A673 (cell line): ENCODE measurements around the gene DYNC1LI1. TPM values are rescaled to one million over a fixed set of nuclear protein-coding genes. Genes with fewer than 3 reads are reported as not detected.

Experiments
- BruUV-seq: library from RNA; stranded (reverse); fragments of 400-500 nt; replicated peaks from 2 replicates; lab custom pipeline; 2021; lab: Mats Ljungman, UMichigan
- CTCF ChIA-PET: fragments of 300-600 bp; sonication (Branson Sonifier 250); formaldehyde crosslinking; loops from one replicate; lab custom pipeline; 2022; ENCODE audit warnings: antibody characterized with exemption; lab: Charles Lee
- POLR2A ChIA-PET: fragments of 300-600 bp; sonication (Branson Sonifier 250); formaldehyde crosslinking; loops from one replicate; lab custom pipeline; 2022; ENCODE audit warnings: antibody characterized with exemption; ENCODE audit not compliant: low non-redundant PET; lab: Charles Lee
- DNase-seq: peaks from one replicate; pipeline ENCODE4 v3.0.0-alpha.2; 2015; ENCODE audit warnings: low spot score
- H3K27ac ChIP-seq: fragments of 200-600 bp; sonication (generic); 2 replicates; pipeline ENCODE4 v1.5.1; 2016; ENCODE audit warnings: mixed run types, low read depth, mild to moderate bottlenecking, mixed read lengths, antibody characterized with exemption, low read length; ENCODE audit not compliant: poor library complexity, severe bottlenecking
- H3K27me3 ChIP-seq: fragments of 200-600 bp; sonication (generic); replicated peaks from 2 replicates; pipeline ENCODE4 v1.6.1; 2017; ENCODE audit warnings: mixed run types, low read depth, mild to moderate bottlenecking, mixed read lengths, antibody characterized with exemption, low read length; ENCODE audit not compliant: insufficient read depth, poor library complexity
- H3K36me3 ChIP-seq: fragments of 200-600 bp; sonication (generic); 2 replicates; pipeline ENCODE4 v1.6.1; 2016; ENCODE audit warnings: mixed run types, mild to moderate bottlenecking, mixed read lengths, antibody characterized with exemption, low read length; ENCODE audit not compliant: insufficient read depth, poor library complexity, severe bottlenecking
- H3K4me1 ChIP-seq: fragments of 200-600 bp; sonication (generic); 2 replicates; pipeline ENCODE4 v1.6.1; 2017; ENCODE audit warnings: mixed run types, mild to moderate bottlenecking, mixed read lengths, antibody characterized with exemption, low read length; ENCODE audit not compliant: insufficient read depth, poor library complexity, severe bottlenecking
- H3K4me3 ChIP-seq: fragments of 200-600 bp; sonication (generic); 2 replicates; pipeline ENCODE4 v1.5.1; 2016; ENCODE audit warnings: low read depth, mixed run types, mild to moderate bottlenecking, mixed read lengths, low read length; ENCODE audit not compliant: poor library complexity, severe bottlenecking
- H3K9me3 ChIP-seq: fragments of 200-600 bp; sonication (generic); 2 replicates; pipeline ENCODE4 v1.6.1; 2016; ENCODE audit warnings: mixed run types, low read depth, mild to moderate bottlenecking, mixed read lengths, antibody characterized with exemption, low read length; ENCODE audit not compliant: poor library complexity, severe bottlenecking
- CTCF ChIP-seq: fragments of 300-800, 200-600 bp; sonication (generic); conservative IDR thresholded peaks from 2 replicates; pipeline ENCODE4 v1.5.1; 2017; ENCODE audit warnings: low read depth, mild to moderate bottlenecking, antibody characterized with exemption, low read length, moderate library complexity, mixed read lengths
- EZH2 ChIP-seq: fragments of 200-600 bp; sonication (generic); IDR thresholded peaks from 2 replicates; pipeline ENCODE4 v1.6.1; 2017; ENCODE audit warnings: borderline replicate concordance, low read depth, mild to moderate bottlenecking, mixed read lengths, antibody characterized with exemption, low read length; ENCODE audit not compliant: poor library complexity, severe bottlenecking
- intact Hi-C: fragments of 100-400 bp; cut with micrococcal nuclease; formaldehyde crosslinking; loops from one replicate; pipeline ENCODE4 v1.10.0; 2022; ENCODE audit not compliant: unreplicated experiment
- total RNA-seq: library from RNA; stranded (reverse); gene quantifications from 2 replicates; pipeline ENCODE4 v1.2.3, GENCODE V29; 2021

The DYNC1LI1 gene
- total RNA-seq, 1 experiment from 2014 or later, result 73.1 TPM

GRCh38 chr3:32510075-32510724, 60.5 kb downstream of the DYNC1LI1 start:
- ChIA-PET CTCF (interaction anchor here (0.9 kb wide), 2 partner anchors 11 to 29 kb away, joined by 5 to 6 read pairs; no protein-coding TSS in a partner anchor), POLR2A (no interaction called here)
- no peak overlapping the region for H3K27ac ChIP-seq
- no peaks in the 10 kb centered on the region for H3K27me3 ChIP-seq
- H3K9me3 ChIP-seq, result no peaks in the 10 kb centered on the region
- intact Hi-C loops, result loop anchor here (1.0 to 5.0 kb wide), 2 partner anchors 154 to 422 kb away; no protein-coding TSS in a partner anchor
- TF ChIP-seq CTCF (peak; percentile 75), EZH2 (no peak)
- no peaks in the 10 kb centered on the region for H3K4me1 ChIP-seq
- no peak overlapping the region for H3K4me3 ChIP-seq
- peak; percentile 71 for DNase-seq
- no peaks in the 10 kb centered on the region for H3K36me3 ChIP-seq
- no TSS peak for BruUV-seq

- TF ChIP-seq CTCF (no peak), EZH2 (no peak)
- CTCF ChIA-PET, result no interaction called here
- Histone ChIP-seq H3K27ac (no peak overlapping the region), H3K36me3 (no peaks in the 10 kb centered on the region), H3K27me3 (no peaks in the 10 kb centered on the region), H3K4me1 (no peaks in the 10 kb centered on the region), H3K4me3 (no peak overlapping the region), H3K9me3 (no peaks in the 10 kb centered on the region)
- no peak for DNase-seq
- intact Hi-C loops, result no loop called here
- no TSS peak for BruUV-seq
- POLR2A ChIA-PET, result no interaction called here
These were observed 61.9 kb downstream of the DYNC1LI1 start for GRCh38 chr3:32508711-32509110.

GRCh38 chr3:32506466-32506865, 64.2 kb downstream of the DYNC1LI1 start:
- no peak overlapping the region for H3K27ac ChIP-seq
- CTCF ChIA-PET, result no interaction called here
- no peak for TF ChIP-seq CTCF
- no peak for TF ChIP-seq EZH2
- BruUV-seq, result no TSS peak
- no peaks in the 10 kb centered on the region for H3K27me3 ChIP-seq
- intact Hi-C loops, result no loop called here
- no peaks in the 10 kb centered on the region for H3K36me3 ChIP-seq
- no peak for DNase-seq
- no peak overlapping the region for H3K4me3 ChIP-seq
- peaks cover 5% of the 10 kb centered on the region for H3K4me1 ChIP-seq
- POLR2A ChIA-PET, result no interaction called here
- no peaks in the 10 kb centered on the region for H3K9me3 ChIP-seq
